ENCODE measurements around the gene KMT5B.

KMT5B gene

DNA sequence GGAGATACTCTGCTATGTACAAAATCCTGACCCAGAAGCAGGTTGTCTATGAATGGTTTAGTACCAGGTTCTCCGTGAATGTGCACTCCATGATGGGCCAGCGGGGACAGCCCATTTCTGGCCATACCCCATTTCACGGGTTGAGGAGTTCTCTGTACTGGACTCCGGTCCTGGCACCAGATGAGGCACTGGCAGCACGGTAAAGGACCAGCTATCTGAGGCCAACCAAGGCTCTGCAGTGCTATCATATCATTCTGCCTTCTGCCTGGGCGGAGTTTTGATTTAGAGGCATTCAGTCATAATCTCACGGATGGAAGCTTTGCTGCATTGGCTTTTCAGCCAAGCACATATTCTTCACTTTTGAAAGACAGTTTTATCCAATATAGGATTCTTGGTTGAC is 18.5 kb upstream of the KMT5B start:
- H3K4me3 ChIP-seq (ENCODE audit: low read length in 2 of 2) = no peak overlapping the region
- no peak overlapping the region for H2BK120ac ChIP-seq (ENCODE audit: low read depth, low read length)
- no peak overlapping the region for H2BK12ac ChIP-seq (ENCODE audit: low read length)
- no peaks in the 10 kb centered on the region for H3K36me3 ChIP-seq (replicated peaks in 1 of 2; ENCODE audit: control insufficient read depth in 2 of 2, insufficient read depth in 2 of 2, low read length in 2 of 2)
- no peak overlapping the region for H3K9ac ChIP-seq (ENCODE audit: low read depth, low read length, poor library complexity)
- no peak overlapping the region for H2AFZ ChIP-seq (ENCODE audit: low read length)
- no peaks in the 10 kb centered on the region for H3K79me1 ChIP-seq (ENCODE audit: low read depth, low read length)
- no peak overlapping the region for H2BK5ac ChIP-seq (ENCODE audit: low read length)
- no CpG with 5 or more reads among the region's 7 CpGs for WGBS, 2 donors (ENCODE audit: extremely low coverage in 2 of 2, insufficient read length in 2 of 2, insufficient replicate concordance in 1 of 2)
- H3K4me1 ChIP-seq (ENCODE audit: control insufficient read depth in 2 of 2, insufficient read depth in 1 of 2, low read depth in 1 of 2, low read length in 2 of 2) = no peaks in the 10 kb centered on the region
- H3K27ac ChIP-seq (replicated peaks; ENCODE audit: low read length) = no peak overlapping the region
- H3K14ac ChIP-seq (ENCODE audit: low read length) = no peak overlapping the region
- H4K91ac ChIP-seq (ENCODE audit: low read depth, low read length, poor library complexity) = no peak overlapping the region
- no peak for DNase-seq (ENCODE audit: low spot score)
- H3K18ac ChIP-seq (ENCODE audit: low read length) = no peak overlapping the region
- no peak overlapping the region for H3K23ac ChIP-seq (ENCODE audit: low read depth, low read length, poor library complexity)
- H3K9me3 ChIP-seq (replicated peaks in 1 of 2; ENCODE audit: control insufficient read depth in 2 of 2, insufficient read depth in 1 of 2, low read depth in 1 of 2, low read length in 2 of 2) = peaks cover under 1 to 2% of the 10 kb centered on the region in 2 donors
- H4K8ac ChIP-seq (ENCODE audit: low read depth, low read length) = no peak overlapping the region
- H2BK15ac ChIP-seq (ENCODE audit: low read length) = no peak overlapping the region
- no peak overlapping the region for H3K4me2 ChIP-seq (ENCODE audit: insufficient read depth, low read length, poor library complexity, severe bottlenecking)
- no peak overlapping the region for H2AK5ac ChIP-seq (ENCODE audit: low read depth, low read length)
- H3K27me3 ChIP-seq (ENCODE audit: control insufficient read depth in 3 of 3, insufficient read depth in 3 of 3, low read depth in 1 of 3, low read length in 3 of 3) = no peaks in the 10 kb centered on the region
- no peak overlapping the region for H3K4ac ChIP-seq (ENCODE audit: low read length)

DNA sequence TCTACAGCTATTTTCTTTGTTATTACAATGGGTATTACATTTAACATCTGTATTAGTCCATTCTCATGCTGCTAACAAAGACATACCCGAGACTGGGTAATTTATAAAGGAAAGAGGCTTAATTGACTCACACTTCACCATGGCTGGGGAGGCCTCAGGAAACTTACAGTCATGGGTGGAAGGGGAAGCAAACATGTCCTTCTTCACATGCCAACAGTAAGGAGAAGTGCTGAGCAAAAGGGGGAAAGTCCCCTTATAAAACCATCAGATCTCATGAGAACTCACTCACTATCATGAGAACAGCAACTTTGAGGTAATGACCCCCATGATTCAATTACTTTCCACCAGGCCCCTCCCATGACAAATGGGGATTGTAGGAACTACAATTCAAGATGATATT is 16.5 kb upstream of the KMT5B start:
- H3K4ac ChIP-seq (ENCODE audit: low read length) = no peak overlapping the region
- H3K14ac ChIP-seq (ENCODE audit: low read length) = no peak overlapping the region
- no peak overlapping the region for H2BK15ac ChIP-seq (ENCODE audit: low read length)
- WGBS, 2 donors (ENCODE audit: extremely low coverage in 2 of 2, insufficient read length in 2 of 2, insufficient replicate concordance in 1 of 2) = no CpG with 5 or more reads among the region's 1 CpG
- H3K4me2 ChIP-seq (ENCODE audit: insufficient read depth, low read length, poor library complexity, severe bottlenecking) = no peak overlapping the region
- no peak overlapping the region for H3K23ac ChIP-seq (ENCODE audit: low read depth, low read length, poor library complexity)
- peaks cover 3% of the 10 kb centered on the region for H3K79me1 ChIP-seq (ENCODE audit: low read depth, low read length)
- H3K27me3 ChIP-seq (ENCODE audit: control insufficient read depth in 3 of 3, insufficient read depth in 3 of 3, low read depth in 1 of 3, low read length in 3 of 3) = peaks cover 0 to 3% (median 0%) of the 10 kb centered on the region in 3 experiments
- no peak overlapping the region for H2BK5ac ChIP-seq (ENCODE audit: low read length)
- H2AK5ac ChIP-seq (ENCODE audit: low read depth, low read length) = no peak overlapping the region
- no peak overlapping the region for H3K9ac ChIP-seq (ENCODE audit: low read depth, low read length, poor library complexity)
- no peaks in the 10 kb centered on the region for H3K4me1 ChIP-seq (ENCODE audit: control insufficient read depth in 2 of 2, insufficient read depth in 1 of 2, low read depth in 1 of 2, low read length in 2 of 2)
- H3K4me3 ChIP-seq (ENCODE audit: low read length in 2 of 2) = no peak overlapping the region
- no peaks in the 10 kb centered on the region for H3K36me3 ChIP-seq (replicated peaks in 1 of 2; ENCODE audit: control insufficient read depth in 2 of 2, insufficient read depth in 2 of 2, low read length in 2 of 2)
- H4K8ac ChIP-seq (ENCODE audit: low read depth, low read length) = no peak overlapping the region
- H3K27ac ChIP-seq (replicated peaks; ENCODE audit: low read length) = no peak overlapping the region
- no peak overlapping the region for H4K91ac ChIP-seq (ENCODE audit: low read depth, low read length, poor library complexity)
- H2AFZ ChIP-seq (ENCODE audit: low read length) = no peak overlapping the region
- H3K18ac ChIP-seq (ENCODE audit: low read length) = no peak overlapping the region
- no peak for DNase-seq (ENCODE audit: low spot score)
- peaks cover 2% of the 10 kb centered on the region in 2 donors for H3K9me3 ChIP-seq (replicated peaks in 1 of 2; ENCODE audit: control insufficient read depth in 2 of 2, insufficient read depth in 1 of 2, low read depth in 1 of 2, low read length in 2 of 2)
- H2BK120ac ChIP-seq (ENCODE audit: low read depth, low read length) = no peak overlapping the region
- no peak overlapping the region for H2BK12ac ChIP-seq (ENCODE audit: low read length)

GRCh38 chr11:68226421-68226820 is 13.3 kb upstream of the KMT5B start:
- no peak overlapping the region for H4K8ac ChIP-seq (ENCODE audit: low read depth, low read length)
- H3K36me3 ChIP-seq (replicated peaks in 1 of 2; ENCODE audit: control insufficient read depth in 2 of 2, insufficient read depth in 2 of 2, low read length in 2 of 2) = no peaks in the 10 kb centered on the region
- no peak overlapping the region for H3K14ac ChIP-seq (ENCODE audit: low read length)
- H2BK15ac ChIP-seq (ENCODE audit: low read length) = no peak overlapping the region
- H3K4me2 ChIP-seq (ENCODE audit: insufficient read depth, low read length, poor library complexity, severe bottlenecking) = no peak overlapping the region
- peaks cover 3% of the 10 kb centered on the region for H3K79me1 ChIP-seq (ENCODE audit: low read depth, low read length)
- H3K27ac ChIP-seq (replicated peaks; ENCODE audit: low read length) = no peak overlapping the region
- no peaks in the 10 kb centered on the region for H3K4me1 ChIP-seq (ENCODE audit: control insufficient read depth in 2 of 2, insufficient read depth in 1 of 2, low read depth in 1 of 2, low read length in 2 of 2)
- no peak overlapping the region for H2BK12ac ChIP-seq (ENCODE audit: low read length)
- no peak for DNase-seq (ENCODE audit: low spot score)
- H2BK5ac ChIP-seq (ENCODE audit: low read length) = no peak overlapping the region
- no peak overlapping the region for H3K23ac ChIP-seq (ENCODE audit: low read depth, low read length, poor library complexity)
- H3K9me3 ChIP-seq (replicated peaks in 1 of 2; ENCODE audit: control insufficient read depth in 2 of 2, insufficient read depth in 1 of 2, low read depth in 1 of 2, low read length in 2 of 2) = peaks cover 2% of the 10 kb centered on the region in 2 donors
- H2AK5ac ChIP-seq (ENCODE audit: low read depth, low read length) = no peak overlapping the region
- no peak overlapping the region for H4K91ac ChIP-seq (ENCODE audit: low read depth, low read length, poor library complexity)
- peaks cover 0 to 3% (median 0%) of the 10 kb centered on the region in 3 experiments for H3K27me3 ChIP-seq (ENCODE audit: control insufficient read depth in 3 of 3, insufficient read depth in 3 of 3, low read depth in 1 of 3, low read length in 3 of 3)
- H3K18ac ChIP-seq (ENCODE audit: low read length) = no peak overlapping the region
- no peak overlapping the region for H3K4me3 ChIP-seq (ENCODE audit: low read length in 2 of 2)
- no peak overlapping the region for H3K9ac ChIP-seq (ENCODE audit: low read depth, low read length, poor library complexity)
- no peak overlapping the region for H3K4ac ChIP-seq (ENCODE audit: low read length)
- H2BK120ac ChIP-seq (ENCODE audit: low read depth, low read length) = no peak overlapping the region
- WGBS, 2 donors (ENCODE audit: extremely low coverage in 2 of 2, insufficient read length in 2 of 2, insufficient replicate concordance in 1 of 2) = no CpG with 5 or more reads among the region's 9 CpGs
- no peak overlapping the region for H2AFZ ChIP-seq (ENCODE audit: low read length)

- no peak overlapping the region for H3K18ac ChIP-seq (ENCODE audit: low read length)
- no peak overlapping the region for H3K4me2 ChIP-seq (ENCODE audit: insufficient read depth, low read length, poor library complexity, severe bottlenecking)
- H3K4me3 ChIP-seq (ENCODE audit: low read length in 2 of 2) = peak overlapping the region in 1 of 2 donors; percentile 70
- H2BK12ac ChIP-seq (ENCODE audit: low read length) = no peak overlapping the region
- peaks cover 3% of the 10 kb centered on the region for H3K79me1 ChIP-seq (ENCODE audit: low read depth, low read length)
- no peak overlapping the region for H4K91ac ChIP-seq (ENCODE audit: low read depth, low read length, poor library complexity)
- H3K23ac ChIP-seq (ENCODE audit: low read depth, low read length, poor library complexity) = no peak overlapping the region
- H3K36me3 ChIP-seq (replicated peaks in 1 of 2; ENCODE audit: control insufficient read depth in 2 of 2, insufficient read depth in 2 of 2, low read length in 2 of 2) = no peaks in the 10 kb centered on the region
- no peak overlapping the region for H3K9ac ChIP-seq (ENCODE audit: low read depth, low read length, poor library complexity)
- no peak overlapping the region for H3K4ac ChIP-seq (ENCODE audit: low read length)
- H3K9me3 ChIP-seq (replicated peaks in 1 of 2; ENCODE audit: control insufficient read depth in 2 of 2, insufficient read depth in 1 of 2, low read depth in 1 of 2, low read length in 2 of 2) = peaks cover 2% of the 10 kb centered on the region in 2 donors
- no peak overlapping the region for H2AFZ ChIP-seq (ENCODE audit: low read length)
- no peak for DNase-seq (ENCODE audit: low spot score)
- no peak overlapping the region for H3K14ac ChIP-seq (ENCODE audit: low read length)
- no peak overlapping the region for H2BK15ac ChIP-seq (ENCODE audit: low read length)
- H3K27ac ChIP-seq (replicated peaks; ENCODE audit: low read length) = no peak overlapping the region
- H2BK5ac ChIP-seq (ENCODE audit: low read length) = no peak overlapping the region
- H3K27me3 ChIP-seq (ENCODE audit: control insufficient read depth in 3 of 3, insufficient read depth in 3 of 3, low read depth in 1 of 3, low read length in 3 of 3) = peaks cover 0 to 3% (median 0%) of the 10 kb centered on the region in 3 experiments
- H2BK120ac ChIP-seq (ENCODE audit: low read depth, low read length) = no peak overlapping the region
- no peaks in the 10 kb centered on the region for H3K4me1 ChIP-seq (ENCODE audit: control insufficient read depth in 2 of 2, insufficient read depth in 1 of 2, low read depth in 1 of 2, low read length in 2 of 2)
- H4K8ac ChIP-seq (ENCODE audit: low read depth, low read length) = no peak overlapping the region
- H2AK5ac ChIP-seq (ENCODE audit: low read depth, low read length) = no peak overlapping the region
- no CpG with 5 or more reads among the region's 11 CpGs for WGBS, 2 donors (ENCODE audit: extremely low coverage in 2 of 2, insufficient read length in 2 of 2, insufficient replicate concordance in 1 of 2)
Observed at GRCh38 chr11:68224606-68225005, 11.5 kb upstream of the KMT5B start.

Measured in neuronal stem cell (in vitro differentiated cells).